Measurements from ENCODE around the gene RNF111. TPM values are rescaled to one million over a fixed set of nuclear protein-coding genes. Genes with fewer than 3 reads are reported as not detected.
"Not testable (repeated sequence)": the region's sequence is repeated elsewhere in the genome, so short reads cannot be mapped to it uniquely, and the experiment has no call there.

RNF111 gene
- total and polyA plus RNA-seq, 3 experiments from 2014 or later, result 14.8 to 26.9 (median 24.8) TPM

DNA sequence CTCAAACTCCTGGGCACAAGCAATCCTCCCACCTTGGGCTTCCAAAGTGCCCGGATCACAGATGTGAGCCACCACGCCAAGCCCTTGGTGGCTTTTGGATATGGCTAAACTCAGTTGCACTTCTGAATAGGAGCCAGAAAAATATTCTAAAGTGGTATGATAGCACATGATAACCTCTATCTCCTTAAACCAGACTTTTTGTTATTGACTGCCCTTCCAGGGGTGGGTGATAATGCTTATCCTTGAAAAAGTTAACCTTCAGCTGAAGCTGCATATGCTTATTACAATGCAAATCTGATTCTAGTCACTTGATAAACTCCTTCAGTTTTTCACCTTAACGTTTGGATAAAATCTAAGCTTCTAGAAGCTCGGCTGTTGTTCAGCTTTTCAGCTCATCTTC lies 123.8 kb downstream of the RNF111 start:
- H3K9me3 Mint-ChIP-seq, result no peaks in the 10 kb centered on the region
- ChIA-PET CTCF (interaction anchor here (1.4 kb wide), 1 partner anchor 417 kb away, joined by 3 read pairs; no protein-coding TSS in a partner anchor), POLR2A (no interaction called here)
- DNase-seq, result no peak
- H3K27me3 Mint-ChIP-seq, result no peaks in the 10 kb centered on the region
- Histone ChIP-seq H3K36me3 (ENCODE audit: insufficient read depth, low read length) (no peaks in the 10 kb centered on the region), H3K27ac (ENCODE audit: low read depth, low read length) (no peak overlapping the region), H3K27me3 (ENCODE audit: insufficient read depth, low read length, poor library complexity, severe bottlenecking) (no peaks in the 10 kb centered on the region), H3K4me1 (ENCODE audit: insufficient read depth, low read length) (no peaks in the 10 kb centered on the region), H3K4me3 (ENCODE audit: low read length) (no peak overlapping the region), H3K9me3 (ENCODE audit: low read length) (no peaks in the 10 kb centered on the region)
- no peak overlapping the region for H3K4me3 Mint-ChIP-seq
- H3K27ac Mint-ChIP-seq, result no peak overlapping the region
- no peaks in the 10 kb centered on the region for H3K36me3 Mint-ChIP-seq
- H3K4me1 Mint-ChIP-seq, result peaks cover 0 to 5% (median 0%) of the 10 kb centered on the region in 3 donors

DNA sequence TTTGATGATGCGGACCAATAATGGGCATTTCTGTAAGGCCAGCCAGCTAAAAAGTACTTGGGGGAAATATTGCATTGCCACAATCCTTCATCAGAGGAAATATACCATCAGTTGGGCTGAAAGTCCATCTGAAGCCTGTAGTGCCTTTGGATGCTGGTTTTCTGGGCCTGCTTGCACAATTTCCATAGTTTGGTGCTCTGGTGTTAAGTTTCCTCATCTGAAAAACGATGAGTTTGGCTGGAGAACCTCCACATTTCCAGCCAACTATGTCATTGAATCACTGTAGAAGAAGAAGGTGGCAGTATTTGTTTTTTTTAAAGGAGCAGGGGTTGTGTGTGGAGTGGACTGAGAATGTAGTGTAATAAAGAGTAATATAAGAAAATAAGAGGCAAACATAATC lies 127.6 kb downstream of the RNF111 start:
- no peak overlapping the region for H3K4me3 Mint-ChIP-seq
- DNase-seq, result no peak
- CTCF ChIA-PET, result no interaction called here
- H3K27me3 ChIP-seq (ENCODE audit: insufficient read depth, low read length, poor library complexity, severe bottlenecking), result no peaks in the 10 kb centered on the region
- H3K36me3 Mint-ChIP-seq, result no peaks in the 10 kb centered on the region
- no peaks in the 10 kb centered on the region for H3K9me3 ChIP-seq (ENCODE audit: low read length)
- H3K27ac Mint-ChIP-seq, result no peak overlapping the region
- H3K4me1 ChIP-seq (ENCODE audit: insufficient read depth, low read length), result no peaks in the 10 kb centered on the region
- POLR2A ChIA-PET, result no interaction called here
- H3K27me3 Mint-ChIP-seq, result no peaks in the 10 kb centered on the region
- no peaks in the 10 kb centered on the region for H3K9me3 Mint-ChIP-seq
- H3K4me1 Mint-ChIP-seq, result peaks cover 0 to 6% (median 0%) of the 10 kb centered on the region in 3 donors
- no peaks in the 10 kb centered on the region for H3K36me3 ChIP-seq (ENCODE audit: insufficient read depth, low read length)
- H3K4me3 ChIP-seq (ENCODE audit: low read length), result no peak overlapping the region
- H3K27ac ChIP-seq (ENCODE audit: low read depth, low read length), result no peak overlapping the region

GRCh38 chr15:59116141-59116540 lies 128.7 kb downstream of the RNF111 start:
- Histone ChIP-seq H3K27ac (ENCODE audit: low read depth, low read length) (no peak overlapping the region), H3K36me3 (ENCODE audit: insufficient read depth, low read length) (no peaks in the 10 kb centered on the region), H3K4me1 (ENCODE audit: insufficient read depth, low read length) (no peaks in the 10 kb centered on the region), H3K9me3 (ENCODE audit: low read length) (no peaks in the 10 kb centered on the region), H3K4me3 (ENCODE audit: low read length) (no peak overlapping the region), H3K27me3 (ENCODE audit: insufficient read depth, low read length, poor library complexity, severe bottlenecking) (no peaks in the 10 kb centered on the region)
- ChIA-PET CTCF (no interaction called here), POLR2A (no interaction called here)
- Mint-ChIP-seq H3K9me3 (no peaks in the 10 kb centered on the region), H3K27ac (no peak overlapping the region), H3K4me3 (no peak overlapping the region), H3K36me3 (no peaks in the 10 kb centered on the region), H3K27me3 (no peaks in the 10 kb centered on the region), H3K4me1 (peaks cover 0 to 5% (median 0%) of the 10 kb centered on the region in 3 donors)
- no peak for DNase-seq

DNA sequence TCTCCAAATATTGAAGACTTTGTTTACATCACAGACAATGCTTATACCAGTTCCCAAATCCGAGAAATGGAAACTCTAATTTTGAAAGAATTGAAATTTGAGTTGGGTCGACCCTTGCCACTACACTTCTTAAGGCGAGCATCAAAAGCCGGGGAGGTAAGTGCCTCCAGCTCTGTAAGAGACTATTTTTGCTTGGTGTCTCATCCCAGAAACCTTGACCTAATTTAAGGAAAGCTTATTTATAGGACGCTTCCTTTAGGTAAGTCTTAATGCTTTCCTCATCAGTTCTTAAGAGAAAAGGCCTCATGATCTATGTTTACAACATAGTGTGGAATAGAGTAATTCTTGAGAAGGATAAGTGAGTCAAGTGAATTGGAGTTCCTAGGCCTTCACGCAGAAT lies 129.3 kb downstream of the RNF111 start:
- DNase-seq, result no peak
- H3K27me3 ChIP-seq (ENCODE audit: insufficient read depth, low read length, poor library complexity, severe bottlenecking), result no peaks in the 10 kb centered on the region
- ChIA-PET POLR2A (no interaction called here), CTCF (no interaction called here)
- no peaks in the 10 kb centered on the region for H3K9me3 ChIP-seq (ENCODE audit: low read length)
- H3K4me3 Mint-ChIP-seq, result no peak overlapping the region
- no peak overlapping the region for H3K27ac ChIP-seq (ENCODE audit: low read depth, low read length)
- H3K4me3 ChIP-seq (ENCODE audit: low read length), result no peak overlapping the region
- no peaks in the 10 kb centered on the region for H3K27me3 Mint-ChIP-seq
- peaks cover 0 to 5% (median 0%) of the 10 kb centered on the region in 3 donors for H3K4me1 Mint-ChIP-seq
- no peaks in the 10 kb centered on the region for H3K9me3 Mint-ChIP-seq
- no peaks in the 10 kb centered on the region for H3K4me1 ChIP-seq (ENCODE audit: insufficient read depth, low read length)
- H3K27ac Mint-ChIP-seq, result no peak overlapping the region
- no peaks in the 10 kb centered on the region for H3K36me3 ChIP-seq (ENCODE audit: insufficient read depth, low read length)
- H3K36me3 Mint-ChIP-seq, result no peaks in the 10 kb centered on the region

- no peaks in the 10 kb centered on the region for H3K36me3 Mint-ChIP-seq
- Histone ChIP-seq H3K4me1 (ENCODE audit: insufficient read depth, low read length) (no peaks in the 10 kb centered on the region), H3K4me3 (ENCODE audit: low read length) (no peak overlapping the region), H3K27ac (ENCODE audit: low read depth, low read length) (no peak overlapping the region), H3K27me3 (ENCODE audit: insufficient read depth, low read length, poor library complexity, severe bottlenecking) (no peaks in the 10 kb centered on the region), H3K36me3 (ENCODE audit: insufficient read depth, low read length) (no peaks in the 10 kb centered on the region), H3K9me3 (ENCODE audit: low read length) (no peaks in the 10 kb centered on the region)
- ChIA-PET CTCF (no interaction called here), POLR2A (no interaction called here)
- no peak overlapping the region for H3K4me3 Mint-ChIP-seq
- peaks cover 0 to 5% (median 0%) of the 10 kb centered on the region in 3 donors for H3K4me1 Mint-ChIP-seq
- no peak overlapping the region for H3K27ac Mint-ChIP-seq
- no peak for DNase-seq
- H3K9me3 Mint-ChIP-seq, result no peaks in the 10 kb centered on the region
- no peaks in the 10 kb centered on the region for H3K27me3 Mint-ChIP-seq
Observed at GRCh38 chr15:59119625-59120024, 132.2 kb downstream of the RNF111 start.

DNA sequence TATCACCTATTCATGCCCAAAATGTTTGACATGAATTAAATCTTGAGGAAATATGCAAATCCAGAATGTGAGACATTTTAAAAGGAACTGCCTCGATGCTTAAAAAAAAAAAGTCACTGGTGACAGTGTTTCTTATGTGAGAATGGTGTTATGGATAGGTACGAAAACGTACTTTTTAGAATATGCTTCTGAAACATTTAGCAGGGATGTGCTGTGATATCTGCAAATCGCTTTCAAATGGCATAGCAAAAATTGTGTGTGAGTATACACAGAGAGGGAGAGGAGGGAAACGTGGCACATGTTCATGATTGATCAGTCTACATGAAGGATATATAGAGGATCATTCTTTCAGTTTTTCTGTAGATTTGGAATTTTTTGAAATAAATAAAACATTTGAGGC lies 133.5 kb downstream of the RNF111 start:
- POLR2A ChIA-PET, result no interaction called here

DNA sequence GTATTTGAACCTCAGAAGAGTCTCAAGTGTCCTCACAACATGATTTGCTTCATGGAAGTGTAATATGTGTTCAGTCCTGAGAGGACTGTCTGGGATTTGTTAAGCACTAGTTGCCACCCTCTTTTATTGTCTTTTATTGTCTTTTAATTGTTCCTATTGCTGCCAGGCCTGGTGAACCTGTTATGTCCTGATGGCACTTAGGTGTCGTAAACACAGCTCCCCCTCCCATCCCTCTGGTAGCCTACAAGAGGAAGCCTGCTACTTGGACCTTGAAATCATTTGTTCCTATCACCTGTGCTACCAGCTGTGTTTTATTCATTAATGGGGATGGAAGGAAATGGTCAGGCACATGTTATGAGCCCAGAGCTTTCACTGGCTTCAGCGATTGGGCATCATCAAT lies 136.8 kb downstream of the RNF111 start:
- no peak overlapping the region for H3K27ac Mint-ChIP-seq
- peaks cover 0 to 5% (median 0%) of the 10 kb centered on the region in 3 donors for H3K36me3 Mint-ChIP-seq
- no peaks in the 10 kb centered on the region for H3K36me3 ChIP-seq (ENCODE audit: insufficient read depth, low read length)
- CTCF ChIA-PET, result no interaction called here
- no peak for DNase-seq
- no peak overlapping the region for H3K4me3 Mint-ChIP-seq
- peaks cover 0 to 5% (median 0%) of the 10 kb centered on the region in 3 donors for H3K4me1 Mint-ChIP-seq
- no peak overlapping the region for H3K4me3 ChIP-seq (ENCODE audit: low read length)
- POLR2A ChIA-PET, result no interaction called here
- no peaks in the 10 kb centered on the region for H3K4me1 ChIP-seq (ENCODE audit: insufficient read depth, low read length)
- no peak overlapping the region for H3K27ac ChIP-seq (ENCODE audit: low read depth, low read length)
- H3K27me3 ChIP-seq (ENCODE audit: insufficient read depth, low read length, poor library complexity, severe bottlenecking), result no peaks in the 10 kb centered on the region
- no peaks in the 10 kb centered on the region for H3K9me3 Mint-ChIP-seq
- H3K9me3 ChIP-seq (ENCODE audit: low read length), result no peaks in the 10 kb centered on the region
- H3K27me3 Mint-ChIP-seq, result no peaks in the 10 kb centered on the region

More for the DNA sequence above, 133.5 kb downstream of the RNF111 start:
- Mint-ChIP-seq H3K27me3 (no peaks in the 10 kb centered on the region), H3K9me3 (no peaks in the 10 kb centered on the region), H3K27ac (no peak overlapping the region), H3K4me1 (peaks cover 0 to 5% (median 0%) of the 10 kb centered on the region in 3 donors), H3K4me3 (no peak overlapping the region), H3K36me3 (no peaks in the 10 kb centered on the region)
- no peaks in the 10 kb centered on the region for H3K36me3 ChIP-seq (ENCODE audit: insufficient read depth, low read length)
- no peaks in the 10 kb centered on the region for H3K9me3 ChIP-seq (ENCODE audit: low read length)
- no peaks in the 10 kb centered on the region for H3K27me3 ChIP-seq (ENCODE audit: insufficient read depth, low read length, poor library complexity, severe bottlenecking)
- no peak for DNase-seq
- no peaks in the 10 kb centered on the region for H3K4me1 ChIP-seq (ENCODE audit: insufficient read depth, low read length)
- CTCF ChIA-PET, result no interaction called here
- no peak overlapping the region for H3K4me3 ChIP-seq (ENCODE audit: low read length)
- no peak overlapping the region for H3K27ac ChIP-seq (ENCODE audit: low read depth, low read length)

GRCh38 chr15:59125683-59126082 lies 138.2 kb downstream of the RNF111 start:
- H3K4me1 Mint-ChIP-seq; H3K27ac Mint-ChIP-seq; H3K36me3 Mint-ChIP-seq; DNase-seq; POLR2A ChIA-PET; H3K4me3 ChIP-seq (ENCODE audit: low read length); H3K36me3 ChIP-seq (ENCODE audit: insufficient read depth, low read length); H3K9me3 Mint-ChIP-seq; H3K4me1 ChIP-seq (ENCODE audit: insufficient read depth, low read length); CTCF ChIA-PET; H3K27ac ChIP-seq (ENCODE audit: low read depth, low read length); H3K4me3 Mint-ChIP-seq; H3K27me3 Mint-ChIP-seq; H3K9me3 ChIP-seq (ENCODE audit: low read length); H3K27me3 ChIP-seq (ENCODE audit: insufficient read depth, low read length, poor library complexity, severe bottlenecking): not testable (repeated sequence)

DNA sequence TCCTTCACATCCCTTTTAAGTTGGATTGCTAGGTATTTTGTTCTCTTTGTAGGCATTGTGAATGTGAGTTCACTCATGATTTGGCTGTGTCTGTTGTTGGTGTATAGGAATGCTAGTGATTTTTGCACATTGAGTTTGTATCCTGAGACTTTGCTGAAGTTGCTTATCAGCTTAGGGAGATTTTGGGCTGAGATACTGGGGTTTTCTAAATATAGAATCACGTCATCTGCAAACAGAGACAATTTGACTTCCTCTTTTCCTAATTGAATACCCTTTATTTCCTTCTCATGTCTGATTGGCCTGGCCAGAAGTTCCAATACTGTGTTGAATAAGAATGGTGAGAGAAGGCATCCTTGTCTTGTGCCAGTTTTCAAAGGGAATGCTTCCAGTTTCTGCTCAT lies 139.8 kb downstream of the RNF111 start:
- H3K36me3 ChIP-seq (ENCODE audit: insufficient read depth, low read length); H3K27me3 Mint-ChIP-seq; H3K27ac ChIP-seq (ENCODE audit: low read depth, low read length); H3K4me3 ChIP-seq (ENCODE audit: low read length); CTCF ChIA-PET; H3K27ac Mint-ChIP-seq; H3K36me3 Mint-ChIP-seq; POLR2A ChIA-PET; H3K9me3 ChIP-seq (ENCODE audit: low read length); H3K4me1 ChIP-seq (ENCODE audit: insufficient read depth, low read length); H3K4me1 Mint-ChIP-seq; H3K27me3 ChIP-seq (ENCODE audit: insufficient read depth, low read length, poor library complexity, severe bottlenecking); H3K9me3 Mint-ChIP-seq; DNase-seq; H3K4me3 Mint-ChIP-seq: not testable (repeated sequence)

All from CD8-positive, alpha-beta memory T cell (primary cell).